ENCODE measurements around the gene MED15.
"Not testable (repeated sequence)": the region's sequence is repeated elsewhere in the genome, so short reads cannot be mapped to it uniquely, and the experiment has no call there.

The MED15 gene

GRCh38 chr22:20589614-20590476 is 82.4 kb downstream of the MED15 start:
- Histone ChIP-seq H3K27ac (no peak overlapping the region), H3K36me3 (replicated peaks) (peaks cover 27% of the 10 kb centered on the region), H3K4me3 (ENCODE audit: low read depth, low read length) (no peak overlapping the region), H3K27me3 (replicated peaks) (no peaks in the 10 kb centered on the region)
- in situ Hi-C loops (cut with HindIII; ENCODE audit: low pct_ligation_motif_present, low sequenced_read_pairs), result no loop called here
- TF ChIP-seq CTCF (IDR thresholded peaks at IDR 0.05; ENCODE audit: low read depth, low read length, missing control alignments), result no peak
- no peak for DNase-seq

GRCh38 chr22:20590477-20591294 is 83.3 kb downstream of the MED15 start:
- H3K27ac ChIP-seq, result no peak overlapping the region
- TF ChIP-seq CTCF (IDR thresholded peaks at IDR 0.05; ENCODE audit: low read depth, low read length, missing control alignments), result no peak
- peaks cover 19% of the 10 kb centered on the region for H3K36me3 ChIP-seq (replicated peaks)
- no peak overlapping the region for H3K4me3 ChIP-seq (ENCODE audit: low read depth, low read length)
- in situ Hi-C loops (cut with HindIII; ENCODE audit: low pct_ligation_motif_present, low sequenced_read_pairs), result no loop called here
- DNase-seq, result no peak
- H3K27me3 ChIP-seq (replicated peaks), result no peaks in the 10 kb centered on the region

GRCh38 chr22:20591295-20591645 is 83.9 kb downstream of the MED15 start:
- H3K27ac ChIP-seq, result no peak overlapping the region
- peaks cover 14% of the 10 kb centered on the region for H3K36me3 ChIP-seq (replicated peaks)
- no peak overlapping the region for H3K4me3 ChIP-seq (ENCODE audit: low read depth, low read length)
- no peak for TF ChIP-seq CTCF (IDR thresholded peaks at IDR 0.05; ENCODE audit: low read depth, low read length, missing control alignments)
- no peak for DNase-seq
- H3K27me3 ChIP-seq (replicated peaks), result no peaks in the 10 kb centered on the region
- in situ Hi-C loops (cut with HindIII; ENCODE audit: low pct_ligation_motif_present, low sequenced_read_pairs), result no loop called here

- in situ Hi-C loops (cut with HindIII; ENCODE audit: low pct_ligation_motif_present, low sequenced_read_pairs), result no loop called here
- Histone ChIP-seq H3K27me3 (replicated peaks) (no peaks in the 10 kb centered on the region), H3K4me3 (ENCODE audit: low read depth, low read length) (no peak overlapping the region), H3K27ac (no peak overlapping the region), H3K36me3 (replicated peaks) (peaks cover 9% of the 10 kb centered on the region)
- peak; percentile 3 for TF ChIP-seq CTCF (IDR thresholded peaks at IDR 0.05; ENCODE audit: low read depth, low read length, missing control alignments)
- DNase-seq, result peak; percentile 71
These were observed 84.4 kb downstream of the MED15 start for GRCh38 chr22:20591660-20592310.

GRCh38 chr22:20594038-20594437 is 86.6 kb downstream of the MED15 start:
- DNase-seq; in situ Hi-C loops (cut with HindIII; ENCODE audit: low pct_ligation_motif_present, low sequenced_read_pairs); H3K27me3 ChIP-seq (replicated peaks); H3K4me3 ChIP-seq (ENCODE audit: low read depth, low read length); H3K36me3 ChIP-seq (replicated peaks); H3K27ac ChIP-seq: not testable (repeated sequence)

- in situ Hi-C loops (cut with HindIII; ENCODE audit: low pct_ligation_motif_present, low sequenced_read_pairs); H3K36me3 ChIP-seq (replicated peaks); H3K27ac ChIP-seq; H3K27me3 ChIP-seq (replicated peaks); H3K4me3 ChIP-seq (ENCODE audit: low read depth, low read length); DNase-seq: not testable (repeated sequence)
These were observed 87.1 kb downstream of the MED15 start for GRCh38 chr22:20594486-20594885.

Measured in brain microvascular endothelial cell (primary cell).